Inferior parietal cortex (tissue), 1 donor: ENCODE measurements around the gene FRY.

Source experiments
- DNase-seq: peaks from one replicate; pipeline ENCODE4 v3.0.0-alpha.2; 2016; ENCODE audit errors: extremely low spot score

The FRY gene

GRCh38 chr13:32173881-32174280, 142.3 kb downstream of the FRY start:
- DNase-seq = no peak

- no peak for DNase-seq
These were observed 142.8 kb downstream of the FRY start for GRCh38 chr13:32174366-32174765.

GRCh38 chr13:32175307-32175706, 143.7 kb downstream of the FRY start:
- no peak for DNase-seq

- DNase-seq = no peak
These were observed 144.4 kb downstream of the FRY start for GRCh38 chr13:32175943-32176342.

GRCh38 chr13:32176696-32177095, 145.1 kb downstream of the FRY start:
- DNase-seq = no peak

- no peak for DNase-seq
These were observed 147.2 kb downstream of the FRY start for GRCh38 chr13:32178763-32179162.

GRCh38 chr13:32179708-32180107, 148.1 kb downstream of the FRY start:
- DNase-seq = no peak

- DNase-seq = no peak
These were observed 156.1 kb downstream of the FRY start for GRCh38 chr13:32187651-32188050.

- DNase-seq = no peak
These were observed 160.0 kb downstream of the FRY start for GRCh38 chr13:32191452-32191998.

GRCh38 chr13:32195713-32196112, 164.1 kb downstream of the FRY start:
- DNase-seq = no peak

GRCh38 chr13:32199168-32199567, 167.6 kb downstream of the FRY start:
- no peak for DNase-seq

- no peak for DNase-seq
These were observed 169.2 kb downstream of the FRY start for GRCh38 chr13:32200741-32201140.

GRCh38 chr13:32201809-32202208, 170.2 kb downstream of the FRY start:
- no peak for DNase-seq

- no peak for DNase-seq
These were observed 170.7 kb downstream of the FRY start for GRCh38 chr13:32202268-32202667.

GRCh38 chr13:32203221-32203620, 171.6 kb downstream of the FRY start:
- DNase-seq = no peak

GRCh38 chr13:32203736-32204135, 172.2 kb downstream of the FRY start:
- DNase-seq = no peak

GRCh38 chr13:32205431-32206096, 174.0 kb downstream of the FRY start:
- DNase-seq = no peak

GRCh38 chr13:32206097-32206740, 174.6 kb downstream of the FRY start:
- no peak for DNase-seq

- no peak for DNase-seq
These were observed 177.3 kb downstream of the FRY start for GRCh38 chr13:32208860-32209259.

GRCh38 chr13:32209652-32210051, 178.1 kb downstream of the FRY start:
- DNase-seq = no peak

- DNase-seq = no peak
These were observed 178.5 kb downstream of the FRY start for GRCh38 chr13:32210101-32210500.

- no peak for DNase-seq
These were observed 180.2 kb downstream of the FRY start for GRCh38 chr13:32211813-32212212.

GRCh38 chr13:32212421-32212820, 180.8 kb downstream of the FRY start:
- DNase-seq = no peak
